Smooth muscle cell of the brain vasculature (primary cell): ENCODE data around the gene DCX.

Experiments used
- DNase-seq: peaks from one replicate; pipeline ENCODE4 v3.0.0-alpha.2; 2012; ENCODE audit warnings: low read depth, low spot score

The DCX gene

DNA sequence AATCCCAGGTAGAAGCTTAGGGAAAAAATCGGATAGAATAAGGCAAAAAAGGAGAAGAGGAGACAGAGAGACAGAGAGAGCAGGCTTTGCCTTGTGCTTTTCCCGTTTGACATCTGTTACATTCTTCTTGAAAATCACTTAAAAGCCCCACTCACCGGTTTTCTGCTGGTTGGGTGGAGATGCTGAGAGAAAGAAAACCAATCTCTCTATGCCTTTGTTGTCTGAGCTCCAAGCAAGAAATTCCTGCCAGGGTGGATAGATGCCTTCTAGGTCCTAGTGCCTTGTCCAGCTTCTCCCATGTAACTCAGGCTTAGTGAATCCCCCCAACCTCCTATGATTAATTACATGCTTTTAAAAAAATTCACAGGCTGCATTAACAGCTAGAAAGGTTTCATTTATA lies at the start of gene DCX:
Gene DCX (minus strand): TSS at position 210 of the 400 bp plus-strand sequence. CDS start 1,794 bp downstream, outside the sequence.
- DNase-seq: no peak

DNA sequence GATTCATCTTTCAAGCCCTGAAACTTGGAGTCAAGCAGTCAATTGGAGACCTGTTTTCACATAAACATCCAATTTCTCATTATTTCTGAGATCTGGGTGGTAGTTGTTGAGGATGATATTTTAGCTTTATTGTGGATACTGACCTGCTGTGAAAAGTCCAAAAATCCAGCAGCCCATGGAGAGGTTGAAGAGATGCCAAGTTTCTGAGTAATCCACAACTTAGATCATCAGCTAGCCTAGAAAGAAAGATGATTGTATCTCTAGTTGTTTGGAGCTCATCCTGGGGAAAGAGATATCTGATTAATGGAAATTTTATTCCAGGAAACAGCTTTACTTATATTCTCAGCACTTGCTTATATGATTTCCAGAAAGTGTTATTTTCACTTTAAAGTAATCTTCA lies 48.6 kb upstream of the DCX start:
- no peak for DNase-seq

DNA sequence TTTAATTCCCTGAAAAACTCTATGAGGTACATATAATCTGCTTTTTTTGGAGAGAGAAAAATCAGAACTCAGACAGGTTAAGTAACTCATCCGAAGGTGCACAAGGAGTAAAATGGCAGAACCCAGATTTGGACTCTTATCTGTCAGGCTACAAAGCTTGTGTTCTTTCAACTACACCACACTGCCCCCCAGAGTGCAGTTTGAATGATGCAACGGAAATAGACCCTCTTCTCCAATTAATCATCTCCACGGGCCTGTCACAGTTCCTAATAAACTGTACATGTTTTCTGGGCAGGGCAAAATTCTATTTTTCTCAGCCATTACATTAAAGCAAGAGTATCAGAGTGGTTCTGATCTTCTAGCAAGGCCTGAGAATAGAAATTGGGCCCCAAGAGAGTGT lies 35.3 kb upstream of the DCX start:
- DNase-seq: no peak

GRCh38 chrX:111445485-111445884 lies 33.5 kb upstream of the DCX start:
- no peak for DNase-seq

DNA sequence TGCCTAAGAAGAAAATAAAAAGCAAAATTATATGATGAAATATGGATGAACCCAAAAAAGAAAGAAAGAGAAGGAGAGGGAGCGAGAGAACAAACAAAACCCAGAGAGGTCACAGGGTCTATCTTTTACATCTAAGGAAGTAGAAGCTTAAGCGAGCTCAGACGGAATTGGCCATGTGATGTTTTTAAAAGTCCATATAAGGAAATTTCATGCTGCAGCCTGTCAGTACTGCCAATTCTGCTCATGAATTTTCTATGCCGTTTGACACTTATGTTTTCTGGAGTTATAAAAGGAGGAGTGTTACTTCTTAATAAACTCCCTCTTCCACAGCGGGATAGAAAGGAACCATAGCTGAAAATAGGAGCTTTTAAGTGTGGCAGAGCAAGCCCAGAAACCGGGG lies 32.9 kb upstream of the DCX start:
- DNase-seq: no peak

DNA sequence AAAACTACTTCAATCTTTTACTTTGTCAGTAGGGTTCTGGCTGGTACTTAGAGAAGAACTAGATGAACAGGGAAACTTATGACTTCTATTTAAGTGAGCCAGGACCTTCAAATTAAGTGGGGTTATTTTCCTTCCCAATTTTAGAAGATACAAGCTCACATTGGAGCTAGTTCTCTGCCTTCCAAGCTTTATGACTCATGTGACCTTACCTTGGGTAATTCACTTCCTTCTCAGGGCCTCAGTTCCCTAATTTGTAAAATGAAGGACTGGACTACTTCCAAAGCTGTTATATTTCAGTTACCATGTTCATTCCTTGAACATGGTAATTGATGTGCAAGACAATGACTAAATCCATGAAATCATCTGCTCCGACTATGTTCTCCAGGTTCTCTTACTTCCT lies 32.0 kb upstream of the DCX start:
- DNase-seq: no peak

DNA sequence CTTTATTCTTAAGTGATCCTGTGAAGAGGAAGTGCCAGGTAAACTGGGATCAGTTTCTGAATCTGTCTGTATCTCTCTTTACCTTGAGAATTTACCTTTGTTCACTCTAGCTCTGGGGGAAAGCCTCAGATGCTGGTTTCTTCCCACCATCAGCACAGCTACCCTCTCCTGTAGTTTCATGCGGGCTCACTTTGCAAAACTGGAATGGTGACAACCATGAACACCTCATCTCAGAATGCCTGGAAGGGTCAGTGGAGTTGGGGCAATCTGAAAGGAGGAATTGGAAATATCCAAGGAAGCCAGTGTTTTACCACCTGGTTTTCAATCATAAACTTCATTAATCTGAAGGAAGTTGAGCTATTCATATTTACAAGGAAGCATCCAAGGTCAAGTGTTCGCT lies 30.8 kb upstream of the DCX start:
- no peak for DNase-seq

DNA sequence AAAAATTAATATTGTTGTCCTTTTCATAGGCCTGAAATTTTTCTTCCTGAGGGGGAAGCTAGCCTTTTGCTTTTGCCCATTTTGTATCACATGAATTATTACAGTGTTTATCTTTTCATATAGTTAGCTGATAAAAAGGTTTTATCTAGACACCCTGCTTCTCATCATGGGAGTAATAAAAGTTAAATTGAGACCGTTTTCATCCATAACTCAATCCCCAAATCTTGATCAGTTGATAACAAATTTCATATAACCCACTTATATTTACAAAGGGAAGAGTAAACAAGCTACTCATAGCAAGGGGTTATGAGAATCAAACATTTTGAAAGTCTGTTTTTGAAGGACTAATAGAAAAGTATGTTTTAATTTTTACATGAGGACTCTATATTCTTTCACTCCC lies 23.5 kb upstream of the DCX start:
- no peak for DNase-seq

DNA sequence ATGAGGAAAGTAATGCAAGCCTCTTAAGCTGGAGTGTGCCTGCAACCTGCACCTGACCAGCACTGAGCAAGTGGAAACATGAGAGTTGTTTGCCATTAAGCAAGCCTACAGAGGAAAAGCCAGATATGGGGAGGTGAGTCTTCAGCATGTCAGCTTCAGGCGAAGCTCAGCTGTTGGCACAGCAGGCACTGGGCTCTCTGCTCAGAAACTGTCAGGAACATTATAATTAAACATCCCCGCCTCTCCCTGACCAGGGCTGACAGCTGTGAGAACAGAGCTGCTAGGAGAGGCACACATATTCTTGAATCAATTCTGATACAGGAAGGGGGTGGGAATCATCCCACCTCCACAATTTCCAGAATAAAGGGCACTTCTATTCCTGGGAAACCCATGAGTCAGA lies 19.0 kb upstream of the DCX start:
- DNase-seq: no peak

DNA sequence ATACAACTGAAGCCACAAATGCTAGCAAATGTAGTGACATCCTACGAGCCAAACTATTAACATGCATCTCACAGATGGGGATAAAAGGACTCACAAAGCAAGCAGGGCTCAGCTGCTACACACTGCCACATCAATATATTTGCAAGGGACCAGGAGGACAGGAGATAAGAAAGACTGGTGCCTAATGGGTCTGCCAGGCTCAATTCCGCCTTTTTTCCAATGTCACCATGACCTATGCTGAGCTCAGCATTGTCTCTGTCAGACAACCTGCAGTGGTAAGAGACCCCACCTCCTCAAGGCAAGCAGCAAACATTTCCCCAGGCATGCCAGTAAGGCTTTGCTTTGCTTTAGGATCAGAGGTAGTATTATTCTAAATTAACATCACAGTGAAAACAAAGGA lies 435 bp downstream of the DCX start:
- DNase-seq: no peak

GRCh38 chrX:111410590-111411078 lies 1.4 kb downstream of the DCX start:
- DNase-seq: no peak

DNA sequence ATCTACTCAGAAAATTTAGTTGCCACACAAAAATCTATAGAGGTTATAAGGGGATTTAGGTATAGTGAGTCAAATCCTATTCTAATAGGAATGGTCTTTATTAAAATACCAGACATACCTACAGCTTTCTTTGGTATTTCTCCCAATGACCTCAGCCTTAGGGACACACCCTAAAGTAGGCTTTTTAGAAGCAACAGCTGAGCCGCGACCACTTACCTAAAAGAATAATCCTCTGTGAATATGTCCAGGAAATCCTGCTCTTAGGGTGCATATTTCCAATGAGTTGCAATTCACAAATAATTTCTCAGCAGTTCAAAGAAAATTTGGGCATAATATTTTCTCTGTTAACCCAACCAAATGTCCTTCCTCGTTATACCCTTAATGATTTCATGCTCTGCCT lies 2.7 kb downstream of the DCX start:
- DNase-seq: no peak

GRCh38 chrX:111407948-111408347 lies 4.0 kb downstream of the DCX start:
- DNase-seq: no peak

- no peak for DNase-seq
Measured at GRCh38 chrX:111402344-111402743, 9.6 kb downstream of the DCX start.

GRCh38 chrX:111395149-111395548 lies 16.8 kb downstream of the DCX start:
- no peak for DNase-seq

- no peak for DNase-seq
Measured at GRCh38 chrX:111394569-111394968, 17.4 kb downstream of the DCX start.

- no peak for DNase-seq
Measured at GRCh38 chrX:111387470-111388070, 24.4 kb downstream of the DCX start.

- DNase-seq: no peak
Measured at GRCh38 chrX:111386615-111387233, 25.3 kb downstream of the DCX start.

DNA sequence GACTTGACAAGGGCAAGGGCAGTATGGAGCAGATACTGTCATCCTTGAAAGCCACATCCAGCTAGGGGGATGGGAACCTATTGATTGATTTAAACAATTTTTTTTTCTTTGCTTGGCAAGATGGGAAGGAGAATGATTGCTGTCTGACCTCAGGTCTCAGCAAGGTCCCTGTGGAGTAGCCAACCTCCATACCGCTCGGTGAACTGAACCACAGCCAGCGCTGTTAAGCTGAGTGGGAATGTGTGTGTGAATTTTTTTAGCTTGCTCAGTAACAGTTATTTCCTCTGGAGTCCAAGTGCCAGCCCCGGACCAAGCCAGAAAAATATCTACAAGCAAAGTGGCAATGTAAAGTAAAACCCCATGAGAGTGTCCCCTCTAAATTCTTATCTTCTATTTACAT lies 25.9 kb downstream of the DCX start:
- no peak for DNase-seq

DNA sequence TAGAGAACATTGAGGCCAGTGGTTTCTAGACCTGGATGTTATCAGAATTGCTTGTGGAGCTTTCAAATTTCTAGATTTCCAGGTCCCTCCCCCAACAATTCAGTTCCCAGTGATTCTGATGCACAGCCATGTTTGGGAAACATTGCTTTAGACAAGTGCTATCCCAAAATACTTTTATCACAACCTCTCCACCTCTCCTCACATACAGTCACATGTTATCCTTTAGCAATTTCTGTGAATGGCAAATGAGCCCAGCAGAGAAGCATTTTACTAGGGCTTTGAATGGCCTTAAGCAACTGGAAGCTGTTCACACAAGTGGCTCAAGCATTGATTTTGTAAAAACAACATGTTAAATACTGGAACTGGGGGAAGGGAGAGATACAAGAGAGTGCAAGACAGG lies 29.7 kb downstream of the DCX start:
- no peak for DNase-seq

DNA sequence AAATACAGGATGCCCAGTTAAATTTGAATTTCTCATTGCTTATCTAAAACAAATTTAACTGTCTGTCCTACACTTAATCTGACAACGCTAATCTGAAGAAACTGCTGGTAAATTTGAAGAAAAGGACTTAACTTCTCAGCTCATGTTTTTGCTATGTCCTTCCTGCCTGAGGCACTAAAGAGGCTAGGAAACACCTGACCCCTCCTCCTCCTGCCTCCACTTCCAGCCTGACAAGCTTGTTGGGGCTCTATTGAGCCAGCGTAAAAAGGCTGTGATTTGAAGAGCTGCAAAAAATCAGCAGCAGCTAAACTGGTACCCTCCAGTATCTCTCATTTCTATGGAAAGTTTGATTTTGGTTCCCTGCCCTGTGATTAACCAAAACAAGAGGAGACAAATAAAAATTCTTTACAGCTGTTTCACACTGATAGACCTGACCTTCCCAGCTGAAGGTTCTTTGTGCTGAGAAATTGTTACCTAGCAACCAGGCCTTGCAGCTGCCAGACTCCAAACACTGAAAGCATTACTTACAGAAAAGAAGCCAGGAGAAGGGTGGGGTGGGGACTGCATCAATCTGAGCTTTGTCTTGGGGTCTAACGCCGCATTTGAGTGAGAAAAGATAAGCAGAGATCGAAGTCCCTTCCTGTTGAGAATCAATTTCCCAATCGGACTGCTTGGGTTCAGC lies 35.0 kb downstream of the DCX start:
- no peak for DNase-seq

- no peak for DNase-seq
Measured at GRCh38 chrX:111376486-111376885, 35.5 kb downstream of the DCX start.

- no peak for DNase-seq
Measured at GRCh38 chrX:111375747-111376146, 36.2 kb downstream of the DCX start.
